ENCODE data around the gene INS.

DNA sequence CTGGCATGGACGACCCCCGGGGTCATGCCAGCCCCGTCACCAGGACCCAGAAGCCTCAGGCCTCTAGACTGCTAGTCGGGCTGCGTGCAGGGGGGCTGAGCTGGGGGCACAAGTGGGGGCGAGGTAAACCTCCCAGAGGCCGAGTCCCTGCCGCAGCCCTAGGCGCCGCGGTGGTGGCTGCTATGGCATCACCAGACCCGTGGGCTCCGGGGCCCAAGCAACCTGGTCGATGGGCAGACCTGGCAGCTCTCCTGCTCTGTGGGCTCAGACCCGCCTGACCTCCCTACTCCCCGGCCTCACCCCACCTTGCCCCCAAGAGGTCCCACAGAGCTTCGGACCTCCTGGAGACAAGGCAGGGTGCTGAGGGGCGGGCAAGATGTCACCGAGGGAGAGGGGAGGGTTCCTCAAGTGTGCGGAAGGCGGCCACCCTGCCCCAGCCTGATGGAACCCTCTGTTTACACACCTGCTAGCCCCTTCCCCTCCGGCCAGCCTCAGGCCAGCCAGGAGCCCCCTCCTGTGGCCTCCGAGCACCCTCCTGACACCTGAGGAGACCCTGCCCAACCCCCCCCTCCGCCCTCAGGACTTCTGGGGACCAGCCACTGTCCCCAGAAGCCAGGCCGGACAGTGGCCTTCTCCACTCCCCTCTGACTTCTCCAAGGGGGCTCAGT is 31.2 kb downstream of the INS start:
- TF ChIP-seq, protein P1, sequence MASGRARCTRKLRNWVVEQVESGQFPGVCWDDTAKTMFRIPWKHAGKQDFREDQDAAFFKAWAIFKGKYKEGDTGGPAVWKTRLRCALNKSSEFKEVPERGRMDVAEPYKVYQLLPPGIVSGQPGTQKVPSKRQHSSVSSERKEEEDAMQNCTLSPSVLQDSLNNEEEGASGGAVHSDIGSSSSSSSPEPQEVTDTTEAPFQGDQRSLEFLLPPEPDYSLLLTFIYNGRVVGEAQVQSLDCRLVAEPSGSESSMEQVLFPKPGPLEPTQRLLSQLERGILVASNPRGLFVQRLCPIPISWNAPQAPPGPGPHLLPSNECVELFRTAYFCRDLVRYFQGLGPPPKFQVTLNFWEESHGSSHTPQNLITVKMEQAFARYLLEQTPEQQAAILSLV (CRISPR knock-in tag; IDR thresholded peaks at IDR 0.05; ENCODE audit: borderline replicate concordance), result peak; percentile 55; the same call in 1 of the 2 replicates
- TF ChIP-seq ZNF547 (CRISPR knock-in tag; IDR thresholded peaks at IDR 0.05) (no peak), RXRB (CRISPR knock-in tag; IDR thresholded peaks at IDR 0.05; ENCODE audit: borderline replicate concordance) (no peak), ZNF768 (CRISPR knock-in tag; IDR thresholded peaks at IDR 0.05) (peak; percentile 50; the same call in 1 of the 2 replicates), TCF7L2 (IDR thresholded peaks at IDR 0.05; ENCODE audit: low read depth, low read length) (no peak)
- TF ChIP-seq, protein P2, sequence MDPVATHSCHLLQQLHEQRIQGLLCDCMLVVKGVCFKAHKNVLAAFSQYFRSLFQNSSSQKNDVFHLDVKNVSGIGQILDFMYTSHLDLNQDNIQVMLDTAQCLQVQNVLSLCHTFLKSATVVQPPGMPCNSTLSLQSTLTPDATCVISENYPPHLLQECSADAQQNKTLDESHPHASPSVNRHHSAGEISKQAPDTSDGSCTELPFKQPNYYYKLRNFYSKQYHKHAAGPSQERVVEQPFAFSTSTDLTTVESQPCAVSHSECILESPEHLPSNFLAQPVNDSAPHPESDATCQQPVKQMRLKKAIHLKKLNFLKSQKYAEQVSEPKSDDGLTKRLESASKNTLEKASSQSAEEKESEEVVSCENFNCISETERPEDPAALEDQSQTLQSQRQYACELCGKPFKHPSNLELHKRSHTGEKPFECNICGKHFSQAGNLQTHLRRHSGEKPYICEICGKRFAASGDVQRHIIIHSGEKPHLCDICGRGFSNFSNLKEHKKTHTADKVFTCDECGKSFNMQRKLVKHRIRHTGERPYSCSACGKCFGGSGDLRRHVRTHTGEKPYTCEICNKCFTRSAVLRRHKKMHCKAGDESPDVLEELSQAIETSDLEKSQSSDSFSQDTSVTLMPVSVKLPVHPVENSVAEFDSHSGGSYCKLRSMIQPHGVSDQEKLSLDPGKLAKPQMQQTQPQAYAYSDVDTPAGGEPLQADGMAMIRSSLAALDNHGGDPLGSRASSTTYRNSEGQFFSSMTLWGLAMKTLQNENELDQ (CRISPR knock-in tag; IDR thresholded peaks at IDR 0.05; ENCODE audit: borderline replicate concordance), result no peak
- TF ChIP-seq, protein P3, sequence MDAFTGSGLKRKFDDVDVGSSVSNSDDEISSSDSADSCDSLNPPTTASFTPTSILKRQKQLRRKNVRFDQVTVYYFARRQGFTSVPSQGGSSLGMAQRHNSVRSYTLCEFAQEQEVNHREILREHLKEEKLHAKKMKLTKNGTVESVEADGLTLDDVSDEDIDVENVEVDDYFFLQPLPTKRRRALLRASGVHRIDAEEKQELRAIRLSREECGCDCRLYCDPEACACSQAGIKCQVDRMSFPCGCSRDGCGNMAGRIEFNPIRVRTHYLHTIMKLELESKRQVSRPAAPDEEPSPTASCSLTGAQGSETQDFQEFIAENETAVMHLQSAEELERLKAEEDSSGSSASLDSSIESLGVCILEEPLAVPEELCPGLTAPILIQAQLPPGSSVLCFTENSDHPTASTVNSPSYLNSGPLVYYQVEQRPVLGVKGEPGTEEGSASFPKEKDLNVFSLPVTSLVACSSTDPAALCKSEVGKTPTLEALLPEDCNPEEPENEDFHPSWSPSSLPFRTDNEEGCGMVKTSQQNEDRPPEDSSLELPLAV (CRISPR knock-in tag; conservative IDR thresholded peaks at IDR 0.05; ENCODE audit: low read depth), result no peak
- TF ChIP-seq, protein P4, sequence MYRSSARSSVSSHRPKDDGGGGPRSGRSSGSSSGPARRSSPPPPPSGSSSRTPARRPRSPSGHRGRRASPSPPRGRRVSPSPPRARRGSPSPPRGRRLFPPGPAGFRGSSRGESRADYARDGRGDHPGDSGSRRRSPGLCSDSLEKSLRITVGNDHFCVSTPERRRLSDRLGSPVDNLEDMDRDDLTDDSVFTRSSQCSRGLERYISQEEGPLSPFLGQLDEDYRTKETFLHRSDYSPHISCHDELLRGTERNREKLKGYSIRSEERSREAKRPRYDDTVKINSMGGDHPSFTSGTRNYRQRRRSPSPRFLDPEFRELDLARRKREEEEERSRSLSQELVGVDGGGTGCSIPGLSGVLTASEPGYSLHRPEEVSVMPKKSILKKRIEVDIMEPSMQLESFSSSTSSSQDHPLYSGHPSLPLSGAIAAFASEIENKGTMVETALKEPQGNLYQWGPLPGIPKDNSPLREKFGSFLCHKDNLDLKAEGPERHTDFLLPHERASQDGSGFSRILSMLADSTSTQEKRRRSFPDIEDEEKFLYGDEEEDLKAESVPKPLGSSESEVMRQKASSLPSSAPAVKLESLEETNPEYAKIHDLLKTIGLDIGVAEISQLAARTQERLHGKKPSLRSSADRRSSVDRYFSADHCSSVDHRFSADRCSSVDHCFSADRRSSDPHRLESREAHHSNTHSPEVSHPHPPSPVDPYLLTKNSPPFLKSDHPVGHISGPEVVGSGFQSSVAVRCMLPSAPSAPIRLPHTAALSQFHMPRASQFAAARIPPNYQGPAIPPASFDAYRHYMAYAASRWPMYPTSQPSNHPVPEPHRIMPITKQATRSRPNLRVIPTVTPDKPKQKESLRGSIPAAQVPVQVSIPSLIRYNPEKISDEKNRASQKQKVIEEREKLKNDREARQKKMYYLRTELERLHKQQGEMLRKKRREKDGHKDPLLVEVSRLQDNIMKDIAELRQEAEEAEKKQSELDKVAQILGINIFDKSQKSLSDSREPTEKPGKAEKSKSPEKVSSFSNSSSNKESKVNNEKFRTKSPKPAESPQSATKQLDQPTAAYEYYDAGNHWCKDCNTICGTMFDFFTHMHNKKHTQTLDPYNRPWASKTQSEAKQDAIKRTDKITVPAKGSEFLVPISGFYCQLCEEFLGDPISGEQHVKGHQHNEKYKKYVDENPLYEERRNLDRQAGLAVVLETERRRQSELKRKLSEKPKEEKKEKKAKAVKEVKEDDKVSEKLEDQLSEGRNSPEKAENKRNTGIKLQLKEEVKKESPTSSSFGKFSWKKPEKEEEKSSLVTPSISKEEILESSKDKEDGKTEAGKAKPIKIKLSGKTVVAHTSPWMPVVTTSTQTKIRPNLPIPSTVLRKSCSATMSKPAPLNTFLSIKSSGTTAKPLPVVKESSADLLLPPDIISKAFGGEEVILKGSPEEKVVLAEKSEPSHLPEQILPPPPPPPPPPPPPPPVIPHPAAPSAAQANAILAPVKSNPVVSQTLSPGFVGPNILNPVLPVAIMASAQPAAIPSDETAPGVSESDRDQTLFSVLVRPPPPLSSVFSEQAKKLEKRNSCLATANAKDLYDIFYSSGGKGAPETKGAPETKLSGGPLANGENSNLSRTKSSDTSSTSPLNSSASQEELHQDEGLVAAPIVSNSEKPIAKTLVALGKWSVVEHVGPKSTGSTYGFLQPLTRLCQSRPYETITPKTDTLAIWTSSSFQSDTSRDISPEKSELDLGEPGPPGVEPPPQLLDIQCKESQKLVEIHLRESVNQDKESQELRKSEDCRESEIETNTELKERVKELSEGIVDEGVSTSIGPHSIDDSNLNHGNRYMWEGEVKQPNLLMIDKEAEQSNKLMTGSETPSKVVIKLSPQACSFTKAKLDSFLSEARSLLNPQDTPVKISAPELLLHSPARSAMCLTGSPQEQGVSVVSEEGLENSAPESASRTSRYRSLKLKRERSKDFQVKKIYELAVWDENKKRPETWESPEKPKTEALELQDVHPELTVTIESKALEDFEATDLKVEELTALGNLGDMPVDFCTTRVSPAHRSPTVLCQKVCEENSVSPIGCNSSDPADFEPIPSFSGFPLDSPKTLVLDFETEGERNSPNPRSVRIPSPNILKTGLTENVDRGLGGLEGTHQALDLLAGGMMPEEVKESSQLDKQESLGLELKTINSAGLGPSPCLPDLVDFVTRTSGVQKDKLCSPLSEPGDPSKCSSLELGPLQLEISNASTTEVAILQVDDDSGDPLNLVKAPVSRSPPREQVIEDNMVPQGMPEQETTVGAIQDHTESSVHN (CRISPR knock-in tag; IDR thresholded peaks at IDR 0.05), result no peak
- TF ChIP-seq, protein P5, sequence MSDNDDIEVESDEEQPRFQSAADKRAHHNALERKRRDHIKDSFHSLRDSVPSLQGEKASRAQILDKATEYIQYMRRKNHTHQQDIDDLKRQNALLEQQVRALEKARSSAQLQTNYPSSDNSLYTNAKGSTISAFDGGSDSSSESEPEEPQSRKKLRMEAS (IDR thresholded peaks at IDR 0.05), result no peak
- TF ChIP-seq, protein P6, sequence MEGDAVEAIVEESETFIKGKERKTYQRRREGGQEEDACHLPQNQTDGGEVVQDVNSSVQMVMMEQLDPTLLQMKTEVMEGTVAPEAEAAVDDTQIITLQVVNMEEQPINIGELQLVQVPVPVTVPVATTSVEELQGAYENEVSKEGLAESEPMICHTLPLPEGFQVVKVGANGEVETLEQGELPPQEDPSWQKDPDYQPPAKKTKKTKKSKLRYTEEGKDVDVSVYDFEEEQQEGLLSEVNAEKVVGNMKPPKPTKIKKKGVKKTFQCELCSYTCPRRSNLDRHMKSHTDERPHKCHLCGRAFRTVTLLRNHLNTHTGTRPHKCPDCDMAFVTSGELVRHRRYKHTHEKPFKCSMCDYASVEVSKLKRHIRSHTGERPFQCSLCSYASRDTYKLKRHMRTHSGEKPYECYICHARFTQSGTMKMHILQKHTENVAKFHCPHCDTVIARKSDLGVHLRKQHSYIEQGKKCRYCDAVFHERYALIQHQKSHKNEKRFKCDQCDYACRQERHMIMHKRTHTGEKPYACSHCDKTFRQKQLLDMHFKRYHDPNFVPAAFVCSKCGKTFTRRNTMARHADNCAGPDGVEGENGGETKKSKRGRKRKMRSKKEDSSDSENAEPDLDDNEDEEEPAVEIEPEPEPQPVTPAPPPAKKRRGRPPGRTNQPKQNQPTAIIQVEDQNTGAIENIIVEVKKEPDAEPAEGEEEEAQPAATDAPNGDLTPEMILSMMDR (CRISPR knock-in tag; IDR thresholded peaks at IDR 0.05), result 0 out of 2 replicates have a peak, but pooled peaks have one; percentile 8

Measured in HepG2 (cell line).